HEK293T (cell line): Measurements from ENCODE around the gene IL5RA.

Experiments
- CTCF ChIA-PET: fragments of 350-600 bp; formaldehyde crosslinking; extraction: SDS; loops from one replicate; lab custom pipeline; 2021; ENCODE audit warnings: antibody characterized with exemption, inconsistent platforms; lab: Yijun Ruan, JAX
- POLR2A ChIA-PET: fragments of 350-600 bp; formaldehyde crosslinking; extraction: SDS; loops from one replicate; lab custom pipeline; 2020; ENCODE audit warnings: antibody characterized with exemption, inconsistent platforms; lab: Yijun Ruan, JAX
- DNase-seq: peaks from one replicate; pipeline ENCODE4 v3.0.0; 2012; ENCODE audit warnings: mixed read lengths; ENCODE audit errors: extremely low spot score
- ARNT ChIP-seq: fragments of 450-650 bp; IDR thresholded peaks from 2 replicates; pipeline ENCODE4 v1.6.1; 2017; ENCODE audit warnings: mild to moderate bottlenecking
- BHLHE40 ChIP-seq: fragments of 450-650 bp; IDR thresholded peaks from 2 replicates; pipeline ENCODE4 v1.6.1; 2016; ENCODE audit warnings: mild to moderate bottlenecking, moderate library complexity, borderline replicate concordance
- CTBP1 ChIP-seq: fragments of 450-650 bp; IDR thresholded peaks from 2 replicates; pipeline ENCODE4 v1.6.1; 2016; ENCODE audit warnings: borderline replicate concordance
- ELF4 ChIP-seq: fragments of 450-650 bp; IDR thresholded peaks from 2 replicates; pipeline ENCODE4 v1.6.1; 2017; ENCODE audit warnings: antibody characterized with exemption
- FOXA1 ChIP-seq: fragments of 450-650 bp; IDR thresholded peaks from 2 replicates; pipeline ENCODE4 v1.6.1; 2016; ENCODE audit warnings: mild to moderate bottlenecking
- FOXK2 ChIP-seq: fragments of 450-650 bp; IDR thresholded peaks from 2 replicates; pipeline ENCODE4 v1.6.1; 2016; ENCODE audit warnings: mild to moderate bottlenecking
- FOXM1 ChIP-seq: fragments of 450-650 bp; IDR thresholded peaks from 2 replicates; pipeline ENCODE4 v1.6.1; 2017; ENCODE audit warnings: mild to moderate bottlenecking, borderline replicate concordance
- HDGF ChIP-seq: fragments of 450-650 bp; IDR thresholded peaks from 2 replicates; pipeline ENCODE4 v1.6.1; 2017; ENCODE audit warnings: antibody characterized with exemption, borderline replicate concordance
- L3MBTL2 ChIP-seq: fragments of 450-650 bp; conservative IDR thresholded peaks from 2 replicates; pipeline ENCODE4 v1.6.1; 2016; ENCODE audit warnings: mild to moderate bottlenecking
- LEF1 ChIP-seq: fragments of 450-650 bp; IDR thresholded peaks from 2 replicates; pipeline ENCODE4 v1.6.1; 2017; ENCODE audit warnings: mild to moderate bottlenecking, borderline replicate concordance
- NFRKB ChIP-seq: fragments of 450-650 bp; IDR thresholded peaks from 2 replicates; pipeline ENCODE4 v1.6.1; 2016; ENCODE audit warnings: mild to moderate bottlenecking, moderate library complexity
- SP1 ChIP-seq: fragments of 450-650 bp; IDR thresholded peaks from 2 replicates; pipeline ENCODE4 v1.6.1; 2017
- SUZ12 ChIP-seq: fragments of 450-650 bp; IDR thresholded peaks from 2 replicates; pipeline ENCODE4 v1.6.1; 2016; ENCODE audit warnings: mild to moderate bottlenecking
- TARDBP ChIP-seq: fragments of 450-650 bp; IDR thresholded peaks from 2 replicates; pipeline ENCODE4 v1.6.1; 2016
- ZNF384 ChIP-seq: fragments of 450-650 bp; IDR thresholded peaks from 2 replicates; pipeline ENCODE4 v1.6.1; 2016
- TF ChIP-seq, protein P1 (sequence below): fragments of 450-650 bp; IDR thresholded peaks from 2 replicates; pipeline ENCODE4 v1.6.1; 2016

The IL5RA gene

DNA sequence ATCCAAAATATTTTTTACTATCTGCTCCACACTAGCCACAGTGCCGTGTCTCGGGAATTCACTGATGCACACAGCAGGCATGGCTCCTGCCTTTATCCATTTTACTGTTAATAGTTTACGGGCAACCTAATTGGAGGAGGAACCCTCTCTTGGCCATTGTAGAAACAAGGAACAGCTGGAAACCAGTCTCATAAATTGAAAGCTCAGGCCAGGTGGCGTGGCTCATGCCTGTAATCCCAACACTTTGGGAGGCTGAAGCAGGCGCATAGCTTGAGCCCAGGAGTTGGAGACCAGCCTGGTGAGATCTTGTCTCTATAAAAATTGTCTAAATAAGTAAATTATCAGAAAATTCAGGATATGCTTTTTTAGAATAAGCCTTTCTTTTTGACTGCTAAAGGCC lies 39.0 kb downstream of the IL5RA start:
- CTCF ChIA-PET, result interaction anchor here (0.7 kb wide), 1 partner anchor 144 kb away, joined by 3 read pairs; no protein-coding TSS in a partner anchor

DNA sequence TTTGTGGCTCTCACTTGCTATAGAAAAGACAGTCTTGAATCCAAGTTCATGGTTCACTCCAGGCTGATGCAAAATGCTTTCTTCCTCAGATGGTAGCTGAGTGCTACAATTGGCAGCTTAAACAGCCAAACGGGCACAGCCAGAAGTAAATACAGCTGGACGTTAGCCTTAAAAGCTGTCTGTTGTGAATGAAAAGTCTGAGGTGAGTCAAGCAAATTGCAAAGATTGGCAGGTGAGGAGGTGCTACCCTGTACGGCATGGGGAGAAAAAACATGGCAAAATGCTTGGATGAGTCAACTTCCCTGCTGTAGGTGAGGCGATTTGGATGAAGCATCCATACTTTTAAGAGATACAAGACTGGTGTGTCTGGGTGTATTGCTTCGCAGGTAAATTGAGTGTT lies 40.5 kb downstream of the IL5RA start:
- DNase-seq, result no peak
- ChIA-PET POLR2A (no interaction called here), CTCF (no interaction called here)
- TF ChIP-seq TARDBP (no peak), FOXA1 (no peak), NFRKB (no peak)

More for the DNA sequence above, 39.0 kb downstream of the IL5RA start:
- TF ChIP-seq SP1 (no peak), FOXM1 (no peak), CTBP1 (no peak), SUZ12 (no peak), BHLHE40 (no peak), ELF4 (no peak), L3MBTL2 (no peak), NFRKB (no peak), TARDBP (no peak), ARNT (no peak), HDGF (no peak), LEF1 (no peak), ZNF384 (no peak), FOXK2 (no peak), FOXA1 (no peak)
- TF ChIP-seq, protein P1, sequence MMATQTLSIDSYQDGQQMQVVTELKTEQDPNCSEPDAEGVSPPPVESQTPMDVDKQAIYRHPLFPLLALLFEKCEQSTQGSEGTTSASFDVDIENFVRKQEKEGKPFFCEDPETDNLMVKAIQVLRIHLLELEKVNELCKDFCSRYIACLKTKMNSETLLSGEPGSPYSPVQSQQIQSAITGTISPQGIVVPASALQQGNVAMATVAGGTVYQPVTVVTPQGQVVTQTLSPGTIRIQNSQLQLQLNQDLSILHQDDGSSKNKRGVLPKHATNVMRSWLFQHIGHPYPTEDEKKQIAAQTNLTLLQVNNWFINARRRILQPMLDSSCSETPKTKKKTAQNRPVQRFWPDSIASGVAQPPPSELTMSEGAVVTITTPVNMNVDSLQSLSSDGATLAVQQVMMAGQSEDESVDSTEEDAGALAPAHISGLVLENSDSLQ, result no peak
- no peak for DNase-seq
- POLR2A ChIA-PET, result no interaction called here

DNA sequence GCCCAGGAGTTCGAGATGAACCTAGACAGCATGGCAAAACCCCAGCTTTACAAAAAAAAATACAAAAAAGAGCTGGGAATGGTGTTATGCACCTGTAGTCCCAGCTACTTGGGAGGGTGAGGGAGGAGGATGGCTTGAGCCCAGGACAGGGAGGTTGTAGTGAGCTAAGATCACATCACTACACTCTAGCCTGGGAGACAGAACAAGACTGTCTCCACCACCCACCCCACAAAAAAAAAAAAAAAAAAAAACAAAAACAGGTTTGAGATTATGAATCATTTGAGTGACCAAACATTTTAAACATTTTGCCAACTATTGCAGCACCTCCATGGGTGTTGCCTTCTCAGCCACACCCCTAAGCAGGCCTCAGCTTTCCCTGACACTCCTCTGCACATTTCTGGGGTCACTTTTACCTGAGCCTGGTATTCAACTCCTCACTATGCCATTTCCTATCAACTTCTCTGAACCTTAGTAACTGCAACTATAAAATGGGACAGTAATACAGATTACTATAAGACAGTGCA lies 41.8 kb downstream of the IL5RA start:
- no peak for TF ChIP-seq TARDBP
- TF ChIP-seq ZNF384, result no peak
- no peak for TF ChIP-seq ELF4
- TF ChIP-seq BHLHE40, result no peak
- no peak for TF ChIP-seq FOXK2
- no peak for TF ChIP-seq CTBP1
- no peak for TF ChIP-seq SP1
- TF ChIP-seq FOXA1, result no peak
- TF ChIP-seq HDGF, result no peak
- no peak for TF ChIP-seq ARNT
- TF ChIP-seq, protein P1, result no peak
- no peak for TF ChIP-seq SUZ12
- no peak for TF ChIP-seq NFRKB
- DNase-seq, result no peak
- ChIA-PET POLR2A (no interaction called here), CTCF (no interaction called here)

DNA sequence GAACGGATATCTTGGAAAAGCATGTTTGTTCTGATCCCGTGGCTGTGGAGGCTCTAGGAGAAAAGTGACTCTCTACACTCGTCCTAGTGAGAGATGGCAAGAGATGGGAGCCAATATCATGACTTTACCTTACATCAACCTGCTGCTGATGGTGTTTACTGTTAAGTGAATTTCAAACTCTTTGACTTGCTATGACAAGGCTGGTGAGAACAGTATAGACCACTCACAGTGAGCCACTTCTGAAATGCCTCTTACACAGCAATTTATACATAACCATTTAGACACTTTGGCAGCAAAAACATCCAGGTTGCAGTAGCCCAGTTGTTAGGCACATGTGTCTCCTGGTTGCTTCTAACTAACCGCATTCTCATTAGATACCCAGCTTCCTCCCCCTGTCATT lies 43.3 kb downstream of the IL5RA start:
- no peak for TF ChIP-seq BHLHE40
- no peak for TF ChIP-seq LEF1
- TF ChIP-seq SUZ12, result no peak
- TF ChIP-seq FOXK2, result no peak
- no peak for TF ChIP-seq TARDBP
- TF ChIP-seq FOXA1, result no peak
- no peak for TF ChIP-seq FOXM1
- no peak for TF ChIP-seq ZNF384
- no peak for TF ChIP-seq HDGF
- no peak for TF ChIP-seq ARNT
- TF ChIP-seq NFRKB, result no peak
- ChIA-PET POLR2A (no interaction called here), CTCF (no interaction called here)
- DNase-seq, result no peak

DNA sequence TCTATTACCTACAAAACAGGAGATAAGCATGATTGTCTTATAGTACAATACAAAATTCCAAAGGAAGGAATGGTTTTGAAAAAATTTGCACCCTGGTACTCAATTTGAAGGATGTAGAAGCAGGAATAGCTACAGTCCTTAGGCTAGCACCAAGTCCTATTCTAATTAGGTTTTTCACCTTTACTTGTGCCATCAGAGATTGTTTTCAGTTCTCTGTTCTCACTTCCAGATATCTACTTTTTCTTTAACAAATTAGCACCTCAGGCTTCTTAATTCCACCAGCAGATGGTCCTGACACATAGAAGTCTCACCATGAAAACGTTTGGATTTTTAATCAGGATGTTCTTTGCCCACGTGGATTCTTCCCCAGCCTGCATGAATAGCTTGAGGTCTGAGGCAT lies 43.8 kb downstream of the IL5RA start:
- no peak for DNase-seq
- POLR2A ChIA-PET, result no interaction called here
- TF ChIP-seq TARDBP (no peak), ARNT (no peak), SP1 (no peak)
- CTCF ChIA-PET, result no interaction called here

DNA sequence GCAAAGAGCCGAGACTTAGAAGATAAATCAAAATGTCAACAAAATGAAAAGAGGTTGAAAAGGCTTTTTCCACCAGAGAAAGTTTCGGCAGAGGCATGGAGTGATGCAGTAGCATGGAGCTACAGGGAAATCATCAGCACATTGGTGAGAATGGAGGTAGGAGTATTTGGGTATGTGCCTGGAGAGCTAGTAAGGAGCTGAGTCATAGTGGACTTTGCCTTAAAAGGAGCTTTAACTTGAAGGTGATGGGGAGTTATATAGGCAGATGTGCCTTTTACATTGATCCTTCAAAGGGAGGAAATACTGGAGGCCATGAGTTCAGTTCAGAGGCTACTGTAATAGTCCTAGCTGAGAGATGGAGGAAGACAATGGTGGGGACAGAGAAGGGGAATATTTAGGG lies 44.3 kb downstream of the IL5RA start:
- ChIA-PET POLR2A (no interaction called here), CTCF (no interaction called here)
- TF ChIP-seq ARNT (no peak), NFRKB (no peak), CTBP1 (no peak), ELF4 (no peak), FOXA1 (no peak), TARDBP (no peak), HDGF (no peak), FOXM1 (no peak), FOXK2 (no peak), ZNF384 (no peak), L3MBTL2 (no peak), BHLHE40 (no peak), SP1 (no peak), LEF1 (no peak), SUZ12 (no peak)
- TF ChIP-seq, protein P1, result no peak
- no peak for DNase-seq

DNA sequence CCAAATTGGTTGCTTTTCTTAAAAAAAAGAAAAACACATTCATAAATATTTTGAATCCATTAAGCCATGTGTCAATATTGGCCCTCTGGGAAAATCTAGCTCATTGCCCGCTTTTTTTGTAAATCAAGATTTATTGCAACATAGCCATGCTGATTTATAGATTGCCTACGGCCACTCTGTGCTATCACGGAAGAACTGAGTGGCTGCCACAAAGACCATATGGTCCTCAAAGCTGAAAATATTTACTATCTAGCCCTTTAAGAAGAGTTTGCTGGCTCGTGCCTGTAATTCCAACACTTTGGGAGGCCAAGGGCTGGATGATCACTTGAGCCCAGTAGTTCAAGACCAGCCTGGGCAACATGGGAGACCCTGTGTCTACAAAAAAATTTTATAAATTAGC lies 45.9 kb downstream of the IL5RA start:
- DNase-seq, result no peak
- ChIA-PET POLR2A (no interaction called here), CTCF (no interaction called here)
- TF ChIP-seq FOXA1, result no peak
- no peak for TF ChIP-seq HDGF
- no peak for TF ChIP-seq ELF4
- TF ChIP-seq LEF1, result no peak
- TF ChIP-seq, protein P1, result no peak
- no peak for TF ChIP-seq ZNF384
- TF ChIP-seq FOXK2, result no peak
- no peak for TF ChIP-seq L3MBTL2
- no peak for TF ChIP-seq CTBP1
